Measurements from ENCODE around the gene DDX54. TPM values are rescaled to one million over a fixed set of nuclear protein-coding genes. Genes with fewer than 3 reads are reported as not detected.

Gene DDX54
- total RNA-seq, 4 donors from 2014 or later, result 29.1 to 59.6 (median 52.7) TPM

GRCh38 chr12:113226696-113227568 is 41.7 kb upstream of the DDX54 start:
- Histone ChIP-seq H3K27ac (replicated peaks in 1 of 4) (peak overlapping the region; percentile 1 to 25 (median 12)), H3K9me3 (no peaks in the 10 kb centered on the region), H3K4me3 (no peak overlapping the region), H3K4me1 (peaks cover 64 to 70% (median 67%) of the 10 kb centered on the region in 4 donors), H3K36me3 (peaks cover 0 to 54% (median 38%) of the 10 kb centered on the region in 4 donors), H3K27me3 (no peaks in the 10 kb centered on the region)
- WGBS, result 88% methylated on average over 13 of the region's 13 CpGs
- DNase-seq (ENCODE audit: extremely low spot score), result no peak
- intact Hi-C loops (cut with DNase I), result no loop called here
- TF ChIP-seq EP300 (IDR thresholded peaks at IDR 0.05) (no peak), POLR2AphosphoS5 (IDR thresholded peaks at IDR 0.05) (peak in 1 of 2 donors; percentile 12)

GRCh38 chr12:113224955-113225354 is 39.7 kb upstream of the DDX54 start:
- peaks cover 0 to 34% (median 23%) of the 10 kb centered on the region in 4 donors for H3K36me3 ChIP-seq
- H3K4me1 ChIP-seq, result peaks cover 61 to 69% (median 66%) of the 10 kb centered on the region in 4 donors
- intact Hi-C loops (cut with DNase I), result no loop called here
- no peaks in the 10 kb centered on the region for H3K27me3 ChIP-seq
- 97% methylated on average over 4 of the region's 4 CpGs for WGBS
- H3K27ac ChIP-seq (replicated peaks in 1 of 4), result peak overlapping the region in 1 of 4 donors; percentile 20
- H3K4me3 ChIP-seq, result no peak overlapping the region
- TF ChIP-seq POLR2AphosphoS5 (IDR thresholded peaks at IDR 0.05) (no peak), POLR2A (IDR thresholded peaks at IDR 0.05; ENCODE audit: low read depth) (no peak), EP300 (IDR thresholded peaks at IDR 0.05) (no peak), CTCF (IDR thresholded peaks at IDR 0.05) (no peak)
- H3K9me3 ChIP-seq, result no peaks in the 10 kb centered on the region
- DNase-seq (ENCODE audit: extremely low spot score), result no peak

- H3K27me3 ChIP-seq, result no peaks in the 10 kb centered on the region
- peak overlapping the region; percentile 88 to 92 (median 90) for H3K27ac ChIP-seq (replicated peaks in 1 of 4)
- H3K4me1 ChIP-seq, result peaks cover 42 to 54% (median 50%) of the 10 kb centered on the region in 4 donors
- DNase-seq (ENCODE audit: extremely low spot score), result no peak
- peaks cover 0 to 14% (median 8%) of the 10 kb centered on the region in 4 donors for H3K36me3 ChIP-seq
- intact Hi-C loops (cut with DNase I), result no loop called here
- 7% methylated on average over 11 of the region's 11 CpGs for WGBS
- H3K9me3 ChIP-seq, result no peaks in the 10 kb centered on the region
- no peak for TF ChIP-seq POLR2A (IDR thresholded peaks at IDR 0.05; ENCODE audit: low read depth)
- peak; percentile 79 to 90 for TF ChIP-seq POLR2AphosphoS5 (IDR thresholded peaks at IDR 0.05)
- TF ChIP-seq EP300 (IDR thresholded peaks at IDR 0.05), result no peak
- peak in 2 of 3 experiments; percentile 4 to 10 for TF ChIP-seq CTCF (IDR thresholded peaks at IDR 0.05)
- H3K4me3 ChIP-seq, result peak overlapping the region; percentile 71 to 86 (median 79)
Observed at GRCh38 chr12:113222730-113223531, 37.7 kb upstream of the DDX54 start.

- no peaks in the 10 kb centered on the region for H3K27me3 ChIP-seq
- DNase-seq (ENCODE audit: extremely low spot score), result no peak
- H3K36me3 ChIP-seq, result peaks cover 0 to 7% (median 3%) of the 10 kb centered on the region in 4 donors
- H3K4me1 ChIP-seq, result peaks cover 35 to 49% (median 43%) of the 10 kb centered on the region in 4 donors
- WGBS, result 21% methylated on average over 8 of the region's 12 CpGs
- intact Hi-C loops (cut with DNase I), result loop anchor here (2.0 kb wide), 1 partner anchor 35 kb away; no protein-coding TSS in a partner anchor
- TF ChIP-seq CTCF (IDR thresholded peaks at IDR 0.05), result no peak
- H3K4me3 ChIP-seq, result peak overlapping the region; percentile 71 to 86 (median 79)
- H3K27ac ChIP-seq (replicated peaks in 1 of 4), result peak overlapping the region; percentile 88 to 92 (median 90)
- no peaks in the 10 kb centered on the region for H3K9me3 ChIP-seq
Observed at GRCh38 chr12:113221997-113222729, 36.9 kb upstream of the DDX54 start.
